Activated T-cell treated with anti-CD3 and anti-CD28 coated beads for 4 hours (primary cell): Measurements from ENCODE around the gene CACHD1.

Experiments used
- DNase-seq: peaks from one replicate; pipeline ENCODE4 v3.0.0-alpha.2; 2020

The CACHD1 gene

GRCh38 chr1:64525116-64525686 is 55.3 kb downstream of the CACHD1 start:
- no peak for DNase-seq

DNA sequence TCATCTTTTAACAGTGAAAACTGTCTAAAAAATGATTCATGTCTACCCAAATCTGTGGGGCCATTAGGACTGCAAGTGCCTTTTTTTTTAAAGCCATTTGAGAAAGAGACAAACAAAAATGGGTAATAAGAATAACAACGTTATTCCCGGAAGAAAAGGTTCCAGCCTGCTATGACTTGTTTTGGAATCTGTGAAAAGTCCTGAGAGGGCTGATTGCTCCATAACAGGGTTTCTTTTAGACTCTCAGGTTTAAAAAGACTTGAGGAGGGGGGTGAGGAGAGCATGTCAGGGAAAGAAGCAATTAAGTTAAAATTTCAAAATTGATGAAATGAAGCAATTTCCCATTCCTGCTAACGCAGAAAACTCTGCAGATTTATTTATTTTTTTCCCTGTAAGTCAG is 56.4 kb downstream of the CACHD1 start:
- no peak for DNase-seq

GRCh38 chr1:64527165-64527564 is 57.2 kb downstream of the CACHD1 start:
- DNase-seq, result no peak

- DNase-seq, result no peak
Measured at GRCh38 chr1:64527786-64528185, 57.9 kb downstream of the CACHD1 start.

GRCh38 chr1:64530969-64531692 is 61.2 kb downstream of the CACHD1 start:
- DNase-seq, result no peak

- DNase-seq, result no peak
Measured at GRCh38 chr1:64532646-64533045, 62.7 kb downstream of the CACHD1 start.

- no peak for DNase-seq
Measured at GRCh38 chr1:64535938-64536835, 66.3 kb downstream of the CACHD1 start.

DNA sequence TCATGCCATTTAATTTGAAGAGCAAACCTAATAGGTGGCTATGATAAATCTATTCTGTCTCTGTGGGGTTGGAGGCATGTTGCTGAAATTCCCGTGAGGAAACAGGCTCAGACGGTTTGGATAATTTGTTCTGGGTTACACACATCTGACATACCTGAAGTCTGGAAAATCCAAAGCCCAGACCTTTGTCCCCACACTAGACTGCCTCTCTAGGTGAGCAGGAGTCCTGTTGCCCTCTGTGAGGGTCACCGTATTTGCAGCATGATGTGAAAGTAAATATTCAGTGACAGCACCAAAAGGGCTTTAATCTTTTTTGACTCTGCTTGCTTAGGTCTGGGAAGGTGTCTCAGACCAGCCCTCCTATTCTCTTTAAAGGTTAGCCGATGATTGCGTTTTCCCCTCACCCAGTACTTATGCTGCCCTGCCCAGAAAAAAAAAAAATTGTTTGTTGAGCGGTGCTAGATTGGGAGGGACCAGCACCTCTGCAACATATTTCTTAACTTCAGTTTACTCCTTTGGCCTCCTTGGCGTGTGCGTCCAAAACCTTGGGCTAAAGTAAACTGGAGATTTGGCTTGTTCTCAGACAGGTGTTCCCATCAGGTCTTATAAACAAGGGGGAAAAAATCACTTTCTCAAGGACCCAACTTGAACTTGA is 67.0 kb downstream of the CACHD1 start:
- no peak for DNase-seq

- no peak for DNase-seq
Measured at GRCh38 chr1:64537942-64538341, 68.0 kb downstream of the CACHD1 start.

DNA sequence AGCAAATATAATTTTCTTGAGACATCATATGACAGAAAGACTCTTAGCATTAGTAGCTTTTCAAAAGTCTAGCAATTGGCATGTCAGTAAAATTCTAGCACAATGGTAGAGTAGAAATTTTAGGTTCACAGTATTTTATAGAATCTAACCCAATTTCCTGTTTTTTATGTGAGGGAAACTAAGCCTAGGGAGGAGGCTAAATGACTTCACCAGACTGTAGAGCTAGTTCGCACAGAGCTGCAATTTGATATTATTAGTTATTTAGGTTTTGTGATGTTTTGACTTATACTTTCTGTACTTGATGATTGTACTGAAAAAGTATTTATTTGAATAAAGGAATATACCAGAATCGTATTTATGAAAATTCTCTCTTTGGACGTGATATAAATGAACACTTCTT is 68.5 kb downstream of the CACHD1 start:
- DNase-seq, result no peak

GRCh38 chr1:64539289-64539688 is 69.4 kb downstream of the CACHD1 start:
- DNase-seq, result no peak

GRCh38 chr1:64539781-64540218 is 69.9 kb downstream of the CACHD1 start:
- DNase-seq, result no peak

GRCh38 chr1:64540265-64540791 is 70.4 kb downstream of the CACHD1 start:
- DNase-seq, result no peak

- no peak for DNase-seq
Measured at GRCh38 chr1:64542118-64542517, 72.2 kb downstream of the CACHD1 start.

GRCh38 chr1:64543831-64544230 is 73.9 kb downstream of the CACHD1 start:
- DNase-seq, result no peak

- no peak for DNase-seq
Measured at GRCh38 chr1:64545118-64545843, 75.4 kb downstream of the CACHD1 start.

DNA sequence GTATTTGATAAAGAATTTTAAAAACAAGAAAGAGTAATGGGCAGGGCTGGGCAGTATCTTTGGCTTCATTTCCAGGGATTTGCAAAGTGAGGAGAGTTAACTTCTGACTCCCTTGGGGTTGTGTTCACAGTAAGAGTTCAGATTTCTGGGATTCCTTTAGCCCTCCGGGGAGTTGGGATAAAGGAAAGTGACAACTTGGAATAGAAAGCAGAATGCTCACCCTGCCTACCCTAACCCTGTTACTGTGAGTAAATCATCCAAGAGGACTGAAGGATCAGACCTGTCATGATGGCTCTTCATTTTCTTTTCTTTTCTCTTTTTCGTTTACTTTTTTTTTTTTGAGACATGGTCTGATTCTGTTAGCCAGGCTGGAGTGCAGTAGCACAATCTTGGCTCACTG is 76.1 kb downstream of the CACHD1 start:
- DNase-seq, result no peak

DNA sequence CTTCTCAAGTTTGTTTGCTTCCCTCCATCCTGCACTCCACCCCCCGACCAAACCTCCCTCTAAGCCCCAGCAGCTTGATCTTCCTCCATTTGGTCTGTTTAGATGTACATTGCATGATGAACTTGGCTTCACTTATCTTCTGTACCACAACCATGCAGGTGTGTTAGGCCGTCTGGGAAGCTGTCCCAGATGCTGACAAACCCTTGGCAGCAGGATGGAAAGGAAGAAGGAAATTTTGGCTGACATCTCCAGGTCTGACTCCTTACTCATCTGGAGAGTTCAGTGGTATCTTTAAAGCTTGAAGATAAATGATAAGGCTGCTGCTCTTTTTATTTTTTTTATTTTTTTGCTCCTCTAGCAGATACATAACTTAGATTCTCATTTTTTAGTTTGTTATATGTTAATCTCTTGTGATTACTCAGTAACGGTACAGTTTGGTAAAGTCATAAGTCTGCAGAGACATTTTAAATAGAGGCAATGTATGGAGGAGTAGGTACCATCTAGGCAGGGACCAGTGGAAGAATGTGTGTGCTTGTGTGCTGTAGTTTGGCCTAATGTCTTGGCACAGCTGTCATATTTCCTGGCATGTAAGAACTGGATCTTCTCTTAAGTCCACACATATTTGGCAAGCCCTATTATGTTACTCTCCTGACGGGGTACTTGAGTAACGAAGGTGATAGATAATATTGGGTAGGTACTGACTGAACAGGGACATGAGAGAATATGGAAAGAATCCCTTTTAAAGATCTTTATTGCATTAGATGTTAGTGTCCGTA is 79.7 kb downstream of the CACHD1 start:
- no peak for DNase-seq

DNA sequence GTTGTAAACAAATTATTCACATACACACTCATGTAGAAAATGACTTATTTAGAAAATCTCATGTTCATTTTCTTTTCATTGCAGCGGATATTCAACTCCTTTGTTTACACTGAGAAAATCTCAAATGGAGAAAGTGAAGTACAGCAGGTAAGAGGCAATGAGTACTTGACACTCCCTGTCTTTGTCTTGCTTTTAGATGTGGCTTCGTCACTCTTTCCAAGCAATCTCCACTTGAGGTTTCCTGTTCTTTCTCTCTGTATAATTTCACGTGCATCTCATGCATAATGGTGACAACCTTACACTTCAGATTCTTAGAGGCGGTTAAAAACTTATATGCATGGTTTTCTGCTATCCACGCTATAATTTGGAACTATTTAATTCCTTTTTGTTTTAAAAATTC is 80.6 kb downstream of the CACHD1 start:
- DNase-seq, result no peak

DNA sequence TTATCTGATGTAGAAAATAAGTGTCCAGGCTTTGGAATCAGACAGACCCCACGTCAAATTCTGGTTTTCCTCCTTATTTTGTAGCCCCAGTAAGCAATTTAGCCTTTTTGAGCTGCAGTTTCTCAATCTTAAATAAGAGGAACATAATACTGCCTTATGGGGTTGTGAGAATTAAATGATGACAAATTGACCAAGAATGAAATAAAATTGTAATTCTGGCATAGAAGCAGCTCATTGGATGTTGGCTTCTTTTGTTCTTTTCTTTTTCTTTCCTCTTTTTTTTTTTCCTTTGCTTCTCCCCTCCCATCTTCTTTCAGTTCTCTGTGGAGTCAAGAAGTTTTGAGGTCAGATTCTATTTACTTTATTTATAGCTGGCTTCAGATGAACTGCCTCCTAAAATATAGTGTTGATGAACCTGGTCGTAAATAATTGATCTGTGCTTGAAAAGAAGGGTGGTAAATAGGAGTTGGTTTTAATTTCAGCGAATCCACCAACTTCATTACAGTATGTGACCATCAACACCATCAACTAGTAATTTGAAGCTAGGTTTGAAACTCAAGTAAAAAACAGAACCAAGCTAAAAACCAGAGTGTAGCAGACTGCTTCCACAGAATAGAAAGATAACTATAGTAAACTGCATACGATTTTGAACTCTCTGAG is 81.1 kb downstream of the CACHD1 start:
- DNase-seq, result no peak

GRCh38 chr1:64553285-64553684 is 83.4 kb downstream of the CACHD1 start:
- no peak for DNase-seq
